ENCODE data around the gene YTHDC2.

DNA sequence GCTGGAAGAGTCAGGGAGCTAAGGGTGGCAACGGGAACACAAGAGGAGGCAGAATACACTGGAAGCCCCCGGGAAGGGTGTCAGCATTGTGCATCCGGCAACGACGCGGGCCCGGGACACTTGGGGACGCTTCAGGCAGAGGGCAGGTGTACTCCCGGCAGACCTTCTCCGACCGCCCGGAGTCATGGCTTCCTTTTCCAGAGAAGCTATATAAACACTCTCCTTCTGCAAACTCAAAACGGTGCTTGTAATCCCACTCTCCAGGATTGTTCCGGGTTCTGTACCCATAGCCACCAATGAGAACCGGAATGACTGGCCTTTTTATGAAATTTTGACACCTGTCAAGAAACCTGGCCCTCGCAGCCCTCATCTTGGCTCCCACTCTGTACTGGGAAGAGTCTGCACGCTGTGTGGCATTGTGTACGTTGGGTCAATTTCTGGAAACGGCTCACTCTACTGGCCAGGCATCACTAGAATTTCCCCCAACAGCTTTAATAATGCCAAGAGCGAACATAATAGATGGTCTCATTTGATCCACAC is 24.8 kb upstream of the YTHDC2 start:
- TF ChIP-seq, protein P1, sequence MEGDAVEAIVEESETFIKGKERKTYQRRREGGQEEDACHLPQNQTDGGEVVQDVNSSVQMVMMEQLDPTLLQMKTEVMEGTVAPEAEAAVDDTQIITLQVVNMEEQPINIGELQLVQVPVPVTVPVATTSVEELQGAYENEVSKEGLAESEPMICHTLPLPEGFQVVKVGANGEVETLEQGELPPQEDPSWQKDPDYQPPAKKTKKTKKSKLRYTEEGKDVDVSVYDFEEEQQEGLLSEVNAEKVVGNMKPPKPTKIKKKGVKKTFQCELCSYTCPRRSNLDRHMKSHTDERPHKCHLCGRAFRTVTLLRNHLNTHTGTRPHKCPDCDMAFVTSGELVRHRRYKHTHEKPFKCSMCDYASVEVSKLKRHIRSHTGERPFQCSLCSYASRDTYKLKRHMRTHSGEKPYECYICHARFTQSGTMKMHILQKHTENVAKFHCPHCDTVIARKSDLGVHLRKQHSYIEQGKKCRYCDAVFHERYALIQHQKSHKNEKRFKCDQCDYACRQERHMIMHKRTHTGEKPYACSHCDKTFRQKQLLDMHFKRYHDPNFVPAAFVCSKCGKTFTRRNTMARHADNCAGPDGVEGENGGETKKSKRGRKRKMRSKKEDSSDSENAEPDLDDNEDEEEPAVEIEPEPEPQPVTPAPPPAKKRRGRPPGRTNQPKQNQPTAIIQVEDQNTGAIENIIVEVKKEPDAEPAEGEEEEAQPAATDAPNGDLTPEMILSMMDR (IDR thresholded peaks at IDR 0.05), result no peak
- TF ChIP-seq POLR2A (IDR thresholded peaks at IDR 0.05) (no peak), POLR2AphosphoS5 (IDR thresholded peaks at IDR 0.05) (no peak)
